OCI-LY7 (cell line): ENCODE measurements around the gene REC8. TPM values are rescaled to one million over a fixed set of nuclear protein-coding genes. Genes with fewer than 3 reads are reported as not detected.
A peak's percentile ranks its signal among the peaks of the same experiment; 100 is the strongest.

Experiments
- BruUV-seq: library from RNA; stranded (reverse); fragments of 400-500 nt; replicated peaks from 2 replicates; lab custom pipeline; 2021; lab: Mats Ljungman, UMichigan
- CTCF ChIA-PET: fragments of 300-600 bp; sonication (Branson Sonifier 250); formaldehyde crosslinking; loops from one replicate; lab custom pipeline; 2022; ENCODE audit warnings: antibody characterized with exemption; ENCODE audit not compliant: unreplicated experiment; lab: Charles Lee
- POLR2A ChIA-PET: fragments of 300-600 bp; sonication (Branson Sonifier 250); formaldehyde crosslinking; loops from one replicate; lab custom pipeline; 2022; ENCODE audit warnings: antibody characterized with exemption; lab: Charles Lee
- DNase-seq: peaks from one replicate; pipeline ENCODE4 v3.0.0-alpha.2; 2015; ENCODE audit warnings: low spot score
- H2AFZ ChIP-seq: fragments of 200-600 bp; sonication (generic), shearing (Covaris generic); 2 replicates; pipeline ENCODE4 v1.6.1; 2014; ENCODE audit warnings: mild to moderate bottlenecking, antibody characterized with exemption, low read length, moderate library complexity
- H3K27ac ChIP-seq: fragments of 200-600 bp; sonication (generic); 2 replicates; pipeline ENCODE4 v1.5.1; 2014; ENCODE audit warnings: mixed run types, low read depth, mild to moderate bottlenecking, moderate library complexity, low read length, inconsistent platforms; ENCODE audit not compliant: poor library complexity, severe bottlenecking
- H3K36me3 ChIP-seq: fragments of 200-600 bp; sonication (generic); 2 replicates; pipeline ENCODE4 v1.6.1; 2014; ENCODE audit warnings: mild to moderate bottlenecking, antibody characterized with exemption, low read length, moderate library complexity, mixed read lengths; ENCODE audit not compliant: insufficient read depth
- H3K4me1 ChIP-seq: fragments of 200-600 bp; sonication (generic); 2 replicates; pipeline ENCODE4 v1.5.1; 2014; ENCODE audit warnings: mild to moderate bottlenecking, low read length; ENCODE audit not compliant: insufficient read depth, poor library complexity, severe bottlenecking
- H3K4me2 ChIP-seq: fragments of 200-600 bp; sonication (generic); 2 replicates; pipeline ENCODE4 v1.6.1; 2014; ENCODE audit warnings: mild to moderate bottlenecking, low read length
- H3K4me3 ChIP-seq: fragments of 200-600 bp; sonication (generic); 2 replicates; pipeline ENCODE4 v1.5.1; 2014; ENCODE audit warnings: mild to moderate bottlenecking, low read depth, low read length; ENCODE audit not compliant: poor library complexity, severe bottlenecking
- H3K79me2 ChIP-seq: fragments of 200-600 bp; sonication (generic); 2 replicates; pipeline ENCODE4 v1.6.1; 2016; ENCODE audit warnings: low read depth, mild to moderate bottlenecking, low read length, moderate library complexity, mixed read lengths; ENCODE audit not compliant: insufficient read depth
- H3K9me2 ChIP-seq: fragments of 200-600 bp; sonication (generic); 2 replicates; pipeline ENCODE4 v1.6.1; 2016; ENCODE audit warnings: mild to moderate bottlenecking, low read length, mixed read lengths; ENCODE audit not compliant: insufficient read depth
- H3K9me3 ChIP-seq: fragments of 200-600 bp; sonication (generic); 2 replicates; pipeline ENCODE4 v1.6.1; 2014; ENCODE audit warnings: mild to moderate bottlenecking, mixed run types, low read length, mixed read lengths
- H4K20me1 ChIP-seq: fragments of 200-600 bp; sonication (generic); 2 replicates; pipeline ENCODE4 v1.6.1; 2014; ENCODE audit warnings: mild to moderate bottlenecking, antibody characterized with exemption, low read length, moderate library complexity, mixed read lengths; ENCODE audit not compliant: insufficient read depth
- CTCF ChIP-seq: fragments of 200-600 bp; sonication (generic); conservative IDR thresholded peaks from 2 replicates; pipeline ENCODE4 v1.5.1; 2014; ENCODE audit warnings: mild to moderate bottlenecking, antibody characterized with exemption, low read length, moderate library complexity, mixed read lengths
- EZH2phosphoT487 ChIP-seq: fragments of 200-600 bp; sonication (generic); IDR thresholded peaks from 2 replicates; pipeline ENCODE4 v1.6.1; 2018; ENCODE audit warnings: low read depth, borderline replicate concordance, mild to moderate bottlenecking, mixed run types, antibody characterized with exemption, low read length, moderate library complexity, mixed read lengths
- intact Hi-C: fragments of 100-400 bp; cut with micrococcal nuclease; formaldehyde crosslinking; loops from one replicate; pipeline ENCODE4 v1.10.0; 2022; ENCODE audit not compliant: unreplicated experiment
- total RNA-seq, 2 experiments: library from RNA; depleted of rRNA in 1 of 2; stranded (reverse); fragments of >200 nt in 1 of 2; shearing (Covaris generic) in 1 of 2; gene quantifications; 2 replicates each; pipeline ENCODE4 v1.2.3, GENCODE V29; 2014 to 2022

REC8 gene
- total RNA-seq, 2 experiments from 2014 or later = 9.8 to 14.2 TPM

- Histone ChIP-seq H3K36me3 (peaks cover 70% of the 10 kb centered on the region), H3K4me3 (peak within 1 kb of the TSS; percentile 70), H3K9me2 (no peaks in the 10 kb centered on the region), H4K20me1 (no peaks in the 10 kb centered on the region), H3K9me3 (no peaks in the 10 kb centered on the region), H2AFZ (no peak within 1 kb of the TSS; the same call in 1 of the 2 replicates), H3K79me2 (peaks cover 7% of the 10 kb centered on the region; the same call in 1 of the 2 replicates), H3K4me2 (peak within 1 kb of the TSS; percentile 83), H3K4me1 (peaks cover 16% of the 10 kb centered on the region), H3K27ac (peak within 1 kb of the TSS; percentile 68)
- ChIA-PET CTCF (interaction anchor here (0.7 to 2.1 kb wide), 10 partner anchors 10 to 67 kb away, joined by 3 to 8 read pairs (median 4); partner anchors contain the start of genes CHMP4A, DCAF11, EMC9 and NRL), POLR2A (interaction anchor here (0.6 to 2.7 kb wide), 13 partner anchors 13 to 212 kb away, joined by 3 to 15 read pairs (median 3); partner anchors contain the start of genes DCAF11, EMC9, IPO4 and PCK2)
- DNase-seq = peak; percentile 95
- intact Hi-C loops = loop anchor here (1.0 to 2.0 kb wide), 7 partner anchors 14 to 147 kb away; partner anchors contain the start of genes DCAF11, EMC9, IPO4 and NRL
- TSS peak; percentile 45 for BruUV-seq
- no peak for TF ChIP-seq EZH2phosphoT487
- TF ChIP-seq CTCF = peak; percentile 95
These were observed 10.8 kb upstream of the REC8 start, which contains the start of gene IRF9 for GRCh38 chr14:24160850-24161804. Gene IRF9 (plus strand): TSS chr14:24161265. CDS start chr14:24162145, 880 bp downstream.

- DNase-seq = no peak
- Histone ChIP-seq H3K36me3 (peaks cover 66% of the 10 kb centered on the region), H3K4me3 (peak overlapping the region; percentile 70), H2AFZ (no peak overlapping the region), H3K27ac (peak overlapping the region; percentile 68), H3K9me3 (no peaks in the 10 kb centered on the region), H3K79me2 (peaks cover 7% of the 10 kb centered on the region; the same call in 1 of the 2 replicates), H3K4me2 (peak overlapping the region; percentile 83), H3K4me1 (peaks cover 16% of the 10 kb centered on the region), H3K9me2 (no peaks in the 10 kb centered on the region), H4K20me1 (no peaks in the 10 kb centered on the region)
- CTCF ChIA-PET = interaction anchor here (1.6 to 2.1 kb wide), 2 partner anchors 54 to 68 kb away, joined by 4 to 8 read pairs; partner anchors contain the start of gene PCK2
- intact Hi-C loops = no loop called here
- TF ChIP-seq EZH2phosphoT487 (no peak), CTCF (no peak)
- no TSS peak for BruUV-seq
- POLR2A ChIA-PET = interaction anchor here (1.0 to 2.7 kb wide), 4 partner anchors 15 to 52 kb away, joined by 3 to 15 read pairs (median 4); partner anchors contain the start of genes PSME2 and RNF31
These were observed 9.8 kb upstream of the REC8 start for GRCh38 chr14:24162093-24162492.
